Measurements from ENCODE around the gene WAS.
A peak's percentile ranks its signal among the peaks of the same experiment; 100 is the strongest.
"Not testable (repeated sequence)": the region's sequence is repeated elsewhere in the genome, so short reads cannot be mapped to it uniquely, and the experiment has no call there.

WAS gene

DNA sequence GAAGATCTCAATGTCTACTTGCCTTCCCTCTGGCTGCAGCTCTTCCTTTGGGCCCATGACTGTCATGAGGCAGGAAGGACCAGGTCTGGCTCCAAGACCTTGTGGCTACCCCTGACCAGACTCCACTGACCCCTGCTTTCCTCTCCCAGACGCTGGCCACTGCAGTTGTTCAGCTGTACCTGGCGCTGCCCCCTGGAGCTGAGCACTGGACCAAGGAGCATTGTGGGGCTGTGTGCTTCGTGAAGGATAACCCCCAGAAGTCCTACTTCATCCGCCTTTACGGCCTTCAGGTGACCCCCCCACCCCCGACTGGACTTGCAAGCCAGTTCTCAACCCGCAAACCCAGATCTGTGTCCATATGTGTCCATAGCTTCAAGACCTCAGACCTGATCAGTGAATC, 535 bp downstream of the WAS start:
- H3K4me3 ChIP-seq (ENCODE audit: low read length): no peak overlapping the region
- 89% methylated on average over 7 of the region's 7 CpGs for WGBS
- H3K27me3 ChIP-seq (ENCODE audit: insufficient read depth, low read length): no peaks in the 10 kb centered on the region; the same call in 1 of the 2 replicates
- no peak overlapping the region for H3K9ac ChIP-seq (ENCODE audit: low read depth, low read length)
- 0 out of 2 replicates have a peak, but pooled peaks cover 3% of the 10 kb centered on the region for H3K4me1 ChIP-seq (ENCODE audit: insufficient read depth, low read length)
- no peaks in the 10 kb centered on the region for H3K9me3 ChIP-seq (ENCODE audit: insufficient read depth, low read depth, low read length)
- H3K36me3 ChIP-seq (ENCODE audit: insufficient read depth, low read length): no peaks in the 10 kb centered on the region
- no peak overlapping the region for H3K27ac ChIP-seq (ENCODE audit: low read depth, low read length)

DNA sequence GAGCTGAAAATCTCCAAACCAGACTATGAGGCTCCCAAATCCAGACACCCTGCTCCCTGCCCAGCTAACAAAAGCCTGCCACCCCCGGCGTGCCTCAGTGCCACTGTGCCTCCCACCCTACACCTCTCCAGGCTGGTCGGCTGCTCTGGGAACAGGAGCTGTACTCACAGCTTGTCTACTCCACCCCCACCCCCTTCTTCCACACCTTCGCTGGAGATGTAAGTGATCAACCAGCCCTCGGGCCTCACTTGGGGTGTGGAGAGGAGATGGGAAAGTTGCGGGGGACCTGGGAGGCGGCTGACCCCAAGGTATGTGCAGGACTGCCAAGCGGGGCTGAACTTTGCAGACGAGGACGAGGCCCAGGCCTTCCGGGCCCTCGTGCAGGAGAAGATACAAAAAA, 1.8 kb downstream of the WAS start:
- no peak overlapping the region for H3K4me3 ChIP-seq (ENCODE audit: low read length)
- no peak overlapping the region for H3K9ac ChIP-seq (ENCODE audit: low read depth, low read length)
- WGBS: 89% methylated on average over 12 of the region's 12 CpGs
- no peaks in the 10 kb centered on the region for H3K36me3 ChIP-seq (ENCODE audit: insufficient read depth, low read length)
- no peaks in the 10 kb centered on the region; the same call in 1 of the 2 replicates for H3K27me3 ChIP-seq (ENCODE audit: insufficient read depth, low read length)
- H3K9me3 ChIP-seq (ENCODE audit: insufficient read depth, low read depth, low read length): no peaks in the 10 kb centered on the region
- no peak overlapping the region for H3K27ac ChIP-seq (ENCODE audit: low read depth, low read length)
- H3K4me1 ChIP-seq (ENCODE audit: insufficient read depth, low read length): 0 out of 2 replicates have a peak, but pooled peaks cover 3% of the 10 kb centered on the region

DNA sequence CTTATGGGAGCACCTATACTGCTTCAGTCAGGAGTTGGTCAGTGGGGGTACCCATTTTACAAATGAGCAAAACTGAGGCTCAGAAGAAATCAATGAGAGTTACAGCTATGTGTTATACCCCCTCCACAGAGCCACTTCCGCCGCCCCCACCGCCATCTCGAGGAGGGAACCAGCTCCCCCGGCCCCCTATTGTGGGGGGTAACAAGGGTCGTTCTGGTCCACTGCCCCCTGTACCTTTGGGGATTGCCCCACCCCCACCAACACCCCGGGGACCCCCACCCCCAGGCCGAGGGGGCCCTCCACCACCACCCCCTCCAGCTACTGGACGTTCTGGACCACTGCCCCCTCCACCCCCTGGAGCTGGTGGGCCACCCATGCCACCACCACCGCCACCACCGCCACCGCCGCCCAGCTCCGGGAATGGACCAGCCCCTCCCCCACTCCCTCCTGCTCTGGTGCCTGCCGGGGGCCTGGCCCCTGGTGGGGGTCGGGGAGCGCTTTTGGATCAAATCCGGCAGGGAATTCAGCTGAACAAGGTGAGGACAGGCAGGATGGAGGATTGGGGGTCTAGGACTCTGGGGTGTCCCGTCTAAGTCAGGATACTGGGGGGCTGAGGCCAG, 5.0 kb downstream of the WAS start:
- 65% methylated on average over 8 of the region's 19 CpGs for WGBS

DNA sequence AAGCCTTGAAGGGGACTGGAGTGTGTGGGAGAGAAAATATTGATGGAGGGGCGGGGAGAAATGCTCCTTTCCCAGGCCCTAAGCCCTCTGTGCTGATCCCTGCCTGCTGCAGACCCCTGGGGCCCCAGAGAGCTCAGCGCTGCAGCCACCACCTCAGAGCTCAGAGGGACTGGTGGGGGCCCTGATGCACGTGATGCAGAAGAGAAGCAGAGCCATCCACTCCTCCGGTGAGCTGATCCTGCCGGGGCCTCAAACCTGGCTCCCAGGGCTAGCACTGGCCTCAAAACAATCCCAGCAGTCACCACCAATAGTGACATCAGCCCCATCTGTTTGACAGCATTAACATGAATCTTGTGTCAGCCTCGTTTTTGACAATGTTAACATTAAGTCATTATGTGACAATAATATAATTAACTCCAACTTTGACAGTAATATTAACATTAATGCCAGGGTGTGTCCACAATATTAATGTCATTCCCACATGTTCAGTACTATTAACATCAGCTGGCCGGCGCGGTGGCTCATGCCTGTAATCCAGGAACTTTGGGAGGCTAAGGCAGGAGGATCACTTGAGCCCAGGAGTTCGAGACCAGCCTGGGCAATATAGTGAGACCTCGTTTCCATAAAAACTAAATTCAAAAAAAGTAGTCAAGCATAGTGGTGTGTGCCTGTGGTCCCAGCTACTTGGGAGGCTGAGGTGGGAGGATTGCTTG, 5.8 kb downstream of the WAS start:
- no peak overlapping the region for H3K4me3 ChIP-seq (ENCODE audit: low read length)
- no peak overlapping the region for H3K9ac ChIP-seq (ENCODE audit: low read depth, low read length)
- WGBS: 64% methylated on average over 10 of the region's 11 CpGs
- H3K27me3 ChIP-seq (ENCODE audit: insufficient read depth, low read length): no peaks in the 10 kb centered on the region; the same call in 1 of the 2 replicates
- H3K27ac ChIP-seq (ENCODE audit: low read depth, low read length): no peak overlapping the region
- no peaks in the 10 kb centered on the region for H3K36me3 ChIP-seq (ENCODE audit: insufficient read depth, low read length)
- H3K9me3 ChIP-seq (ENCODE audit: insufficient read depth, low read depth, low read length): no peaks in the 10 kb centered on the region
- H3K4me1 ChIP-seq (ENCODE audit: insufficient read depth, low read length): 0 out of 2 replicates have a peak, but pooled peaks cover 3% of the 10 kb centered on the region

More for the DNA sequence above, 5.0 kb downstream of the WAS start:
- 0 out of 2 replicates have a peak, but pooled peaks cover 3% of the 10 kb centered on the region for H3K4me1 ChIP-seq (ENCODE audit: insufficient read depth, low read length)
- no peaks in the 10 kb centered on the region; the same call in 1 of the 2 replicates for H3K27me3 ChIP-seq (ENCODE audit: insufficient read depth, low read length)
- no peaks in the 10 kb centered on the region for H3K36me3 ChIP-seq (ENCODE audit: insufficient read depth, low read length)
- H3K9ac ChIP-seq (ENCODE audit: low read depth, low read length): no peak overlapping the region
- no peak overlapping the region for H3K27ac ChIP-seq (ENCODE audit: low read depth, low read length)
- no peak overlapping the region for H3K4me3 ChIP-seq (ENCODE audit: low read length)
- no peaks in the 10 kb centered on the region for H3K9me3 ChIP-seq (ENCODE audit: insufficient read depth, low read depth, low read length)

DNA sequence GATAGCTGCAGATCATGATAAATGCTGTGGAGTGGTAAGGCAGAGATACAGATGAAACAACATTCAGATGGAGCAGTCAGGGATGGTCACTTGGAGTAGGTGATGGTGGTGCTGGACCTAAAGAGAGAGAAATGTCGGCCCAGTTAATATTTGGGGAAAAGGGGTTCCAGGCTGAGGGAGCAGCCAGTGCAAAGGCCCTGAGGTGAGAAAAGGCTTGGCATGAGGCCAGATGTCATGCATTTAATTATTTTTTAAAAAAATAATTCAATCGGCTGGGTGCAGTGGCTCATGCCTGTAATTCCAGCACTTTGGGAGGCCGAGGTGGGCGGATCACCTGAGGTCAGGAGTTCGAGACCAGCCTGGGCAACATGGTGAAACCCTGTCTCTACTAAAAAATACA, 8.1 kb downstream of the WAS start:
- not testable (repeated sequence) for H3K36me3 ChIP-seq (ENCODE audit: insufficient read depth, low read length); H3K27me3 ChIP-seq (ENCODE audit: insufficient read depth, low read length); H3K4me3 ChIP-seq (ENCODE audit: low read length); H3K9me3 ChIP-seq (ENCODE audit: insufficient read depth, low read depth, low read length); H3K27ac ChIP-seq (ENCODE audit: low read depth, low read length); H3K4me1 ChIP-seq (ENCODE audit: insufficient read depth, low read length); H3K9ac ChIP-seq (ENCODE audit: low read depth, low read length)
- 98% methylated on average over 5 of the region's 5 CpGs for WGBS

DNA sequence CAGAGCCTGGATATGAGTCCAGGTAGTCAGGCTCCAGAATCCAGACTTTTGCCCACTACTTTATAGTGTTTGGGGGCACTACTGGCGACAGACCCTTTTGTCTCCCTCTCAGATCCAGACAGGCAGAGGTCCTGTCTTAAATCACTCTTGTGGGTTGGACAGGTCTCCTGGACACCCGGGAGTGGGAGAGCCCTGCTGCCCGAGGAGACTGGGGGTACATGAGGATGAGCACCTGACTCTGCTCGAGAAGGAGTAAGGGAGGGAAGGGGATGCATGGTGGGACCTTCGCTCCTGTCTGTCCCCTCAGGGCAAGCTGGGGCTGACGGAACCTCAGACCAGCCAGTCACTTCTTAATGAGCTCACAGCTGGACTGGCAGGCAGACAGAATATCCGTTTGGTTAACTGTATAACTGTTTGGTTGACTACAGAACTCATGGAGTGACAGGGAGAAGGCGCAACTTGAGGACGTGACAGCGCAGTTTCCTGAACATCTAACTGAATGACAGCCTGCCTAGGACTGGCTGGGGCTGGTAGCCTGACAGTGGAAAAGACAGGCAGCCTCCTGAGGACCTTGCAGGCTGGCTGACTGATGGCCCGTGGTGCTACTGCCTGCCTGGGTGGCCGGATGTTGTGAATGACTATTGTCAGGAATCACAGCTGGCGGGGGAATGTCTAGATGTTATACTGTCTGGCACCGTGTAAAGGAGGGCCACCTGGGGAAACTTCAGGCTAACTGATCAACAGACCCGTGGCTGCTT, 11.4 kb downstream of the WAS start:
- Histone ChIP-seq H3K27me3 (ENCODE audit: insufficient read depth, low read length) (no peaks in the 10 kb centered on the region; the same call in 1 of the 2 replicates), H3K9ac (ENCODE audit: low read depth, low read length) (no peak overlapping the region), H3K9me3 (ENCODE audit: insufficient read depth, low read depth, low read length) (no peaks in the 10 kb centered on the region), H3K4me3 (ENCODE audit: low read length) (no peak overlapping the region), H3K4me1 (ENCODE audit: insufficient read depth, low read length) (peaks cover 16% of the 10 kb centered on the region; the same call in 1 of the 2 replicates), H3K36me3 (ENCODE audit: insufficient read depth, low read length) (peaks cover 7% of the 10 kb centered on the region), H3K27ac (ENCODE audit: low read depth, low read length) (no peak overlapping the region)
- 63% methylated on average over 15 of the region's 15 CpGs for WGBS

DNA sequence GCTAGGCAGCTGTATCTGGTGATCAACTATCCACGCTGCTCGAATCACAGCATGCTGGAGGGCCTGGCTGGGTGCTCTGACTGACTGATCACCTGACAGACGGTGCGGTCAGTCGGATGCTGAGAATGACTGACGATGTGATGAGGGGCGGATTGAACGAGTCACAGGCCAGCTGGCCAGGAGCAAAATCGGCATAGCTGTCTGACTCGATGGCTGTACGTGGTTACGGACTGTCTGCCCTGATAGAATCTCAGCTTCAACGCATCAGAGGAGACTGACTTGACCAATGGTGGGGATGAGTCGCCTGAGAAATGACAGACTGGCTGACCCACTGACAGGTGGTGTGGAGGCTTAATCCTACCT, 11.9 kb downstream of the WAS start:
- 62% methylated on average over 14 of the region's 14 CpGs for WGBS
- H3K4me3 ChIP-seq (ENCODE audit: low read length): peak overlapping the region; percentile 85
- H3K4me1 ChIP-seq (ENCODE audit: insufficient read depth, low read length): peaks cover 16% of the 10 kb centered on the region; the same call in 1 of the 2 replicates
- H3K27ac ChIP-seq (ENCODE audit: low read depth, low read length): no peak overlapping the region
- H3K27me3 ChIP-seq (ENCODE audit: insufficient read depth, low read length): no peaks in the 10 kb centered on the region; the same call in 1 of the 2 replicates
- H3K9ac ChIP-seq (ENCODE audit: low read depth, low read length): no peak overlapping the region
- H3K9me3 ChIP-seq (ENCODE audit: insufficient read depth, low read depth, low read length): no peaks in the 10 kb centered on the region
- H3K36me3 ChIP-seq (ENCODE audit: insufficient read depth, low read length): peaks cover 11% of the 10 kb centered on the region

DNA sequence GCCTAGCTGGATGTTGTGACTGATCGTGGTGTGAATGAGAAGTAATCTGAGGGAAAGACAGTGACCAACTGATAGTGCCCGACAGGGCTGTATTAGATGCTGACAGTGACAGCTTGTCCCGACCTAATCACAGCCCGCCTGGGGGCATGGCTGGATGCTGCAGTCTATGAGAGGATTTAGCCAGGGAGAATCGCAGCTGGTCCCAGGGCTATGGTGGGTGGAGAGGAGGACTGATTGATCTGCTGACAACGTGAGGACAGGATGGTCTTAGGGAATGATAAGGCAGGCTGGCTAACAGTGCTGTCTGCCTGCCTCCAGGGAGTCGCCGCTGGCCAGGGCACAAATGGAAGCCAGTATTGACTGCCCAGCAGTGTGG, 12.3 kb downstream of the WAS start:
- peak overlapping the region; percentile 53 for H3K9ac ChIP-seq (ENCODE audit: low read depth, low read length)
- WGBS: 17% methylated on average over 8 of the region's 8 CpGs

DNA sequence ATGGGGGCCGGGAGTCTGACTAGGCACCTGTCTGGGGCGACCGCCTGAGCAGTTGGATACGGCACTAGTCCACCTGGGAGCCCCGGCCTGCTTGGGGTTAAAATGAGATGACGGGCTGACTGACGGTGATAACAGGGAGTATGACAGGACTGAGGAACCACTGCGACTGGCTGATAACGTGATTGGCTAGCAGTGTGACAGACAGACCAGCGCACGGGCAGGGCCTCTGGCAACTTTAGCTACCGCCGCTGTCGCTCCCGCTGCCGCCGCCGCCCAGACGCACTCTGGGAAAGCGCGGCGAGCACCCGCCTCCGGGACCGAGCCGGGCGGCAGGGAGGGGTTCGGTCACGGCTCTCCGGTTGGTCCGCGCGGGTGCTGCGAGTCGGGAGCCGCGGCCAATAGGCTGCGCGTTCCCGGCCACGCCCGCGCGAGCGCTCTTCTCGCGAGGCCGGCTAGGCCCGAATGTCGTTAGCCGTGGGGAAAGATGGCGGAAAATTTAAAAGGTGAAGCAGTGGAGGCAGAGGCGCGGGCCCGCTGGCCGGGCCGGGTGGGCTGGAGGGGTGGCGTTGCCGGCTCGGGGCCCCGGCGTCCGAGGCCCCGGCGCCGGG, 12.8 kb downstream of the WAS start, which contains the start of gene SUV39H1:
TSS of gene SUV39H1 (plus strand) at position 434 of the 608 bp plus-strand sequence. CDS start at position 485, 51 bp downstream.
- H3K36me3 ChIP-seq (ENCODE audit: insufficient read depth, low read length): peaks cover 20% of the 10 kb centered on the region
- under 1% methylated on average over 66 of the region's 66 CpGs for WGBS
- H3K27me3 ChIP-seq (ENCODE audit: insufficient read depth, low read length): no peaks in the 10 kb centered on the region; the same call in 1 of the 2 replicates
- H3K27ac ChIP-seq (ENCODE audit: low read depth, low read length): peak within 1 kb of the TSS; percentile 92; the same call in 1 of the 2 replicates
- H3K4me1 ChIP-seq (ENCODE audit: insufficient read depth, low read length): peaks cover 16% of the 10 kb centered on the region; the same call in 1 of the 2 replicates
- no peaks in the 10 kb centered on the region for H3K9me3 ChIP-seq (ENCODE audit: insufficient read depth, low read depth, low read length)
- peak within 1 kb of the TSS; percentile 84 for H3K9ac ChIP-seq (ENCODE audit: low read depth, low read length)
- peak within 1 kb of the TSS; percentile 85 for H3K4me3 ChIP-seq (ENCODE audit: low read length)

More for the DNA sequence above, 12.3 kb downstream of the WAS start:
- Histone ChIP-seq H3K9me3 (ENCODE audit: insufficient read depth, low read depth, low read length) (no peaks in the 10 kb centered on the region), H3K27ac (ENCODE audit: low read depth, low read length) (no peak overlapping the region), H3K36me3 (ENCODE audit: insufficient read depth, low read length) (peaks cover 15% of the 10 kb centered on the region), H3K4me3 (ENCODE audit: low read length) (peak overlapping the region; percentile 85), H3K27me3 (ENCODE audit: insufficient read depth, low read length) (no peaks in the 10 kb centered on the region; the same call in 1 of the 2 replicates), H3K4me1 (ENCODE audit: insufficient read depth, low read length) (peaks cover 16% of the 10 kb centered on the region; the same call in 1 of the 2 replicates)

DNA sequence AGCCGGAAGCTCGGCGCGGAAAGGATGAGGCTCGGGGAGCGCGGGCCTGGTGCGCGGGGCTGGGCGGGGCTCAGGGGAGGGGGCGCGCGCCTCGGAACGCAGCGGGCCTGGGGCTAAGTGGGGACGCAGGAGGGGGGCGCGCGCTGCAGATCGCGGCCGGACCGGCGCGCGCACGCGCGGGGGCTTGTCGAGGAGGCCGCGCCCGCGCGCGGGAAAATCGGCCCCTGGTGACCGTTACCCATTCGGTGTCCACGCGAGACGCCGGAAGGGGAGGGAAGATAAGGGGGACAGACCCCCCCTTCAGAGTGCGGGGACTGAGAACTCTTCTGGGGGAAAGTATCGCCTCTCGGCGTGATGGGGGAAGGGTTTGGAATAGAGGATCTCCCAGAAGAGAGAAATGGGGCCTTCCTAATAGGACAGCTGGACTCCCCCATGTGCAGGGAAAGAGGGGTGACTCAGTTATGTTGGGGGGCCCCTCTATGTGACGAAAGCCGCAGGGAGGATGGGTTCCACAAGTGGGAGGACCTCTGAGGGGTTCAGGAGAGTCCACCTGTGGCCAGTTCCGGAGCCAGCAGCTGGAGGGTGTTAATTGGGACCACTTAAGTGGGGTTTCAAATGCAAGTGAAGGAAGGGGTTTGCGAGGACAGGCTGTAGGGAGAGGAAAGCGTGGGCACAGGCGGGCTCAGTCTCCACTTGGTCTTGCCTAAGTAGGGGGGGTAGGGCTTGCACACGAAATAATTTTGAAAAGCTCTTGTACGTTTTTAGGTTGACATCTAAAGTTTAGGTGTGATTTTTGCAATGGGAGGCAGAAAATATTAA, 13.5 kb downstream of the WAS start:
- 1% methylated on average over 56 of the region's 56 CpGs for WGBS
- Histone ChIP-seq H3K9me3 (ENCODE audit: insufficient read depth, low read depth, low read length) (no peaks in the 10 kb centered on the region), H3K27me3 (ENCODE audit: insufficient read depth, low read length) (no peaks in the 10 kb centered on the region; the same call in 1 of the 2 replicates), H3K27ac (ENCODE audit: low read depth, low read length) (peak overlapping the region; percentile 92; the same call in 1 of the 2 replicates), H3K9ac (ENCODE audit: low read depth, low read length) (peak overlapping the region; percentile 84), H3K4me1 (ENCODE audit: insufficient read depth, low read length) (peaks cover 16% of the 10 kb centered on the region; the same call in 1 of the 2 replicates), H3K36me3 (ENCODE audit: insufficient read depth, low read length) (peaks cover 27% of the 10 kb centered on the region), H3K4me3 (ENCODE audit: low read length) (peak overlapping the region; percentile 85)

All from HUES64 (cell line).